ENCODE data around the gene CCDC178.

CCDC178 gene

DNA sequence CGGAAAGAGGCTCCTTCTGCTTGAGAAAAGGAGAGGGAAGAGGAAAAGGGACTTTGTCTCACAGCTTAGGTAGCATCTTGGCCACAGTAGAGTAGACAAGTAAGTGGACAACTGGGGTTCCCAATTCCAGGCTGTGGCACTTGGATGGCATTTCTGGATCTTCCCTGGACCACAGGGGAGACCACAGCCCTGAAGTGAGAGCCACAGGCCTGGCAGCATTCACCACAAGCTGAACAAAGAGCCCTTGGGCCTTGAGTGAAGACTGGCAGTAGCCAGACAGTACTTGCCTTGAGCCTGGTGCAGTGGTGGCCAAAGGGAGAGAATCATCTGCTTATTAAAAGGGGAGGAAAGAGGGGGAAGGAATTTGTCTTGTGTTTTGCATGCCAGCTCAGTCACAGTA, 441.6 kb downstream of the CCDC178 start:
- no peaks in the 10 kb centered on the region for H3K79me2 ChIP-seq (ENCODE audit: control insufficient read depth, low read length)

DNA sequence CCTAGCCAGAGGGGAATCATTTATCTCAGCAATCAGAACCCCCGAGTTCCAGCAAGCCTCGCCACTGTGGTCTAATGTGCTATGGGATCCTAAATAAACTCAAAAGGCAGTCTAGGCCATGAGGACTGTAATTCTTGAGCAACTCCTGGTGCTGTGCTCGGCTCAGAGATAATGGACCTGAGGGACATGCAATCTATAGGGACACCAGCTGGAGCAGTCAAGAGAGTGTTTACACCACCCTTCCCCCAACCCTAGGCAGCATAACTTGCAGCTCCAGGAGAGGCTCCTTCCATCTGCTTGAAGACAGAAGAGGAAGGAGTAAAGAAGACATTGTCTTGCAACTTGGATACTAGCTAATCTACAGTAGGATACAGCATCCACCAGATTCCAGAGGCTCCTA, 442.2 kb downstream of the CCDC178 start:
- no peak overlapping the region for H3K27ac ChIP-seq (ENCODE audit: low read depth, low read length)
- no peaks in the 10 kb centered on the region for H3K27me3 ChIP-seq (ENCODE audit: control insufficient read depth, low read length)
- H3K9me2 ChIP-seq (replicated peaks; ENCODE audit: control insufficient read depth, low read length) = no peaks in the 10 kb centered on the region
- no peaks in the 10 kb centered on the region for H3K36me3 ChIP-seq (ENCODE audit: control insufficient read depth, low read length)
- no peaks in the 10 kb centered on the region for H3F3A ChIP-seq (ENCODE audit: control insufficient read depth, insufficient read depth)
- no peaks in the 10 kb centered on the region for H4K20me1 ChIP-seq (ENCODE audit: control insufficient read depth, insufficient read depth, low read depth, low read length)
- TF ChIP-seq EZH2phosphoT487 (IDR thresholded peaks at IDR 0.05; ENCODE audit: borderline replicate concordance, low read length) (no peak), CTCF (IDR thresholded peaks at IDR 0.05; ENCODE audit: low read depth, low read length, poor library complexity, severe bottlenecking) (no peak)
- H3K79me2 ChIP-seq (ENCODE audit: control insufficient read depth, low read length) = no peaks in the 10 kb centered on the region
- no peaks in the 10 kb centered on the region for H3K9me3 ChIP-seq (ENCODE audit: control insufficient read depth, insufficient read depth, low read length)
- no peaks in the 10 kb centered on the region for H3K4me1 ChIP-seq (ENCODE audit: control insufficient read depth, low read length)
- H3K4me3 ChIP-seq (ENCODE audit: low read length) = no peak overlapping the region
- H3K4me2 ChIP-seq (ENCODE audit: low read length) = no peak overlapping the region

More for the DNA sequence above, 441.6 kb downstream of the CCDC178 start:
- H3K4me2 ChIP-seq (ENCODE audit: low read length) = no peak overlapping the region
- no peak overlapping the region for H3K27ac ChIP-seq (ENCODE audit: low read depth, low read length)
- H3K36me3 ChIP-seq (ENCODE audit: control insufficient read depth, low read length) = no peaks in the 10 kb centered on the region
- no peaks in the 10 kb centered on the region for H3K27me3 ChIP-seq (ENCODE audit: control insufficient read depth, low read length)
- H3K4me3 ChIP-seq (ENCODE audit: low read length) = no peak overlapping the region
- no peak for TF ChIP-seq CTCF (IDR thresholded peaks at IDR 0.05; ENCODE audit: low read depth, low read length, poor library complexity, severe bottlenecking)
- no peaks in the 10 kb centered on the region for H4K20me1 ChIP-seq (ENCODE audit: control insufficient read depth, insufficient read depth, low read depth, low read length)
- H3K4me1 ChIP-seq (ENCODE audit: control insufficient read depth, low read length) = no peaks in the 10 kb centered on the region
- no peaks in the 10 kb centered on the region for H3K9me3 ChIP-seq (ENCODE audit: control insufficient read depth, insufficient read depth, low read length)
- no peaks in the 10 kb centered on the region for H3K9me2 ChIP-seq (replicated peaks; ENCODE audit: control insufficient read depth, low read length)
- H3F3A ChIP-seq (ENCODE audit: control insufficient read depth, insufficient read depth) = no peaks in the 10 kb centered on the region

DNA sequence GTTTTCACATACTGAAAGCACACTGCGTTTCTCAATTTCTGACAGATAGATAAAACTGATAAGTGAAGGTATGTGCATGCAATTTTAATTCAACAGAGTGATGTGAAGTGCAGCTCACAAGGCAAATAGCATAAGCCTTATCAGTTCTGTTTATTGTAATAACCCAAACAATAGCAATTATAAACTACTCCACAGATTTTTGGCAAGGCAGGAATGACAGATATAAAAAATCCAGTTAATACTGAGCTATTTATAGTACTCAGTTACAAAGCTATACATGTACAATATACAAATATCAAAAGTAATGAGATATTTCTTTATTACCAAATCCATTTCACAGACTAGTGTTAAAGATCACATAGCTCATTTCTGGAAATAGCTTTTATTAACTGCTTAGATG, 456.8 kb downstream of the CCDC178 start:
- no peaks in the 10 kb centered on the region for H3K36me3 ChIP-seq (ENCODE audit: control insufficient read depth, low read length)
- H3F3A ChIP-seq (ENCODE audit: control insufficient read depth, insufficient read depth) = no peaks in the 10 kb centered on the region
- no peaks in the 10 kb centered on the region for H3K9me2 ChIP-seq (replicated peaks; ENCODE audit: control insufficient read depth, low read length)
- TF ChIP-seq CTCF (IDR thresholded peaks at IDR 0.05; ENCODE audit: low read depth, low read length, poor library complexity, severe bottlenecking) (no peak), EZH2phosphoT487 (IDR thresholded peaks at IDR 0.05; ENCODE audit: borderline replicate concordance, low read length) (no peak)
- H3K4me3 ChIP-seq (ENCODE audit: low read length) = no peak overlapping the region
- H3K4me1 ChIP-seq (ENCODE audit: control insufficient read depth, low read length) = no peaks in the 10 kb centered on the region
- H4K20me1 ChIP-seq (ENCODE audit: control insufficient read depth, insufficient read depth, low read depth, low read length) = no peaks in the 10 kb centered on the region
- H3K27ac ChIP-seq (ENCODE audit: low read depth, low read length) = no peak overlapping the region
- no peaks in the 10 kb centered on the region for H3K27me3 ChIP-seq (ENCODE audit: control insufficient read depth, low read length)
- H3K79me2 ChIP-seq (ENCODE audit: control insufficient read depth, low read length) = no peaks in the 10 kb centered on the region
- H3K4me2 ChIP-seq (ENCODE audit: low read length) = no peak overlapping the region
- no peaks in the 10 kb centered on the region for H3K9me3 ChIP-seq (ENCODE audit: control insufficient read depth, insufficient read depth, low read length)

DNA sequence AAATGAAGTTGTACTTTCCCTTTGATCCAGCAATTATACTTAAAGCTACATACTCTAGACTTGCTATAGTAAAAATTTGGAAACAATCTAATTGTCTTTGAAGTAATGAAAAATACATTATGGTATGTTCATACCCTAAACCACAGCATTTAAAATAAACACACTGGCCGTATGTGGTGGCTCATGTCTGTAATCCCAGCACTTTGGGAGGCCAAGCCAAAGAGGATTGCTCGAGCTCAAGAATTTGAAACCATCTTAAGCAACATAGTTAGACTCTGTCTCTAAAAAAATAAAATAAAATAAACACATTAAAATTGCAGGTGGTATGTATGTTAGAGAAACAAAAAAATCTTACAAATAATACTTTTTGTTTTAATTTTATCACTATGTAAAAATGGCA, 459.6 kb downstream of the CCDC178 start:
- H3K4me2 ChIP-seq (ENCODE audit: low read length) = no peak overlapping the region
- no peaks in the 10 kb centered on the region for H3K4me1 ChIP-seq (ENCODE audit: control insufficient read depth, low read length)
- H3K9me2 ChIP-seq (replicated peaks; ENCODE audit: control insufficient read depth, low read length) = no peaks in the 10 kb centered on the region

More for the DNA sequence above, 459.6 kb downstream of the CCDC178 start:
- no peaks in the 10 kb centered on the region for H3F3A ChIP-seq (ENCODE audit: control insufficient read depth, insufficient read depth)
- H3K36me3 ChIP-seq (ENCODE audit: control insufficient read depth, low read length) = no peaks in the 10 kb centered on the region
- no peak for TF ChIP-seq EZH2phosphoT487 (IDR thresholded peaks at IDR 0.05; ENCODE audit: borderline replicate concordance, low read length)
- TF ChIP-seq CTCF (IDR thresholded peaks at IDR 0.05; ENCODE audit: low read depth, low read length, poor library complexity, severe bottlenecking) = no peak
- no peak overlapping the region for H3K4me3 ChIP-seq (ENCODE audit: low read length)
- no peaks in the 10 kb centered on the region for H3K79me2 ChIP-seq (ENCODE audit: control insufficient read depth, low read length)
- H4K20me1 ChIP-seq (ENCODE audit: control insufficient read depth, insufficient read depth, low read depth, low read length) = no peaks in the 10 kb centered on the region
- no peaks in the 10 kb centered on the region for H3K9me3 ChIP-seq (ENCODE audit: control insufficient read depth, insufficient read depth, low read length)
- H3K27me3 ChIP-seq (ENCODE audit: control insufficient read depth, low read length) = no peaks in the 10 kb centered on the region
- no peak overlapping the region for H3K27ac ChIP-seq (ENCODE audit: low read depth, low read length)
